CD4-positive, alpha-beta T cell treated with Interleukin-12 subunit alpha and Interleukin-12 subunit beta, for 1 hour (primary cell): ENCODE measurements around the gene LIPI.
"Not testable (repeated sequence)": the region's sequence is repeated elsewhere in the genome, so short reads cannot be mapped to it uniquely, and the experiment has no call there.

Experiments
- DNase-seq: peaks from one replicate; pipeline ENCODE4 v3.0.0-alpha.2; 2020

LIPI gene

GRCh38 chr21:14116080-14116481, 94.7 kb downstream of the LIPI start:
- no peak for DNase-seq

DNA sequence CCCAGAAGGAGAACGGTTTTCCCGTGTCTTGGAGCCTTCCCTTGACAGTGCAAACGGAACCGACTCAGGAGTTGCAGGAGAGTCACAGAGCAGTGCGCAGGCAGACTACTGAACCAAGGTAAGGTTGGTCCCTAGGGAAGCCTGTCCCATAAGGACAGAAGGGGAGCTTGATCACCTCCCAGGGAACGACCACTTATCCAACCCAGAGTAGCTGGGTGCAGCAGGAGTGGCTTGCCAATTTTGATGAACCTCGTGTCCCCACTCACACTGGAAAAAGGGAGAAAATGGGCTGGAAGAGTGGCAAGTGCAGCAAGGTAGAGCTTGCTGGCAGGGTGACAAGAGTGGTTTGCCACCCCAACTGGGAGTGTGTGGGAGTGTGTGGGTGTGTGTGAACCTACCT, 95.1 kb downstream of the LIPI start:
- DNase-seq = no peak

GRCh38 chr21:14114251-14114650, 96.5 kb downstream of the LIPI start:
- no peak for DNase-seq

- not testable (repeated sequence) for DNase-seq
Observed at GRCh38 chr21:14104564-14104963, 106.2 kb downstream of the LIPI start.

DNA sequence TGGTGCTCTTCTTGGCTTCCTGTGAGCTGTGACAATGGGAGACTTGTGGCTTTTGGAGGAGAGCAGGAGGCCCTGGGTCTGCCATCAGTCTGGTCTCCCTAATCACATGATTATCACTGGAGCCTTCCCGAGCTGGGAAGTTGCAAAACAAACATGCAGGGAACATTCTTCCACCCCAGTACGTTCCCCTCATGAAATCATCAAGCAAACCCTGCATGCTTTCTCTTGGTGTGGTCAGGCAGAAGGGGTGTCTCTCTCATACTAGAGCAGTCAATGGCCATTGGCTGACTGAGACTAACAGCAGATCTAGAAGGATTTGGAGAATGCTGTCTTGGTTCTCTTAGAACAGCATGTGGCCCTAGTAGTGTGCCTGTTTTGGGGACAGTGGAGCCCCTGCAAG, 111.2 kb downstream of the LIPI start:
- DNase-seq = no peak

GRCh38 chr21:14097881-14098499, 112.8 kb downstream of the LIPI start:
- no peak for DNase-seq

DNA sequence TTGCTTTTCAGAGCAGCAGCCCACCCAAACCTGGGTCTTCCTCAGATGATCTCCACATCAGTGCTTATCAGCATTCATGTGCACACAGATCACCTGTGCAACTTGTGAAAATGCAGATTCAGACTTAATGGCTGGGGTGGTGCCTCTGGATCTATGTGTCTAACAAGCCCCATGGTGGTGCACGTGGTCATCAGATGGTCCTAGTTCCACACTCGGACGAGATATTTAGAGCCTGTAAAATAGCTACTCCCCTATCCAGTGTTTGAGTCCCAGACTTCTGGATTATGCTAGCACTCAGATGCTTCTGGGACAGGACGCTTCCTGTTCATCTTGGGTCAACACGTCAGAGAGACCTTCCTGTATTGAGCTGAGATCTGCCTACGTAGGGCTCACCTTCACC, 114.2 kb downstream of the LIPI start:
- no peak for DNase-seq

GRCh38 chr21:14096172-14096571, 114.6 kb downstream of the LIPI start:
- no peak for DNase-seq

DNA sequence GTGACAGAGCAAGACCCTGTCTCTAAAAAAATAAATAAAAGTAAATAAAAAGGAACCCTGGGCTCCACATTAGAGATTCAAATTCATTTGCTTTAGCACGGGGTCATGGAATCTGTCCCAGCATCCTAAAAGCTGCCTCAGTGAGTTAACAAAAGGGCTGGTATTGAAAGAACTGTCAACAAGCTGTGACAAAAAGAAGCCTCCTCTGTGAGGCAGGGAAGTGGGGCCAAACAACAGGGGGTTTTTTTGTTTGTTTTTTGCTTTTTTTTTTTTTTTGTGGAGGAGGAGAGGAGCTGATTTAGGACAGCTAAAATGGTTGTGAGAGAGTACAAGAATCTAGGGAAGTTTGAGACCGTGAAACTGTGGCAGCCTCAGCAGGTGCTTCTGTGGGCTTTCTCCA, 115.7 kb downstream of the LIPI start:
- no peak for DNase-seq

GRCh38 chr21:14092834-14093560, 117.8 kb downstream of the LIPI start:
- no peak for DNase-seq

- DNase-seq = not testable (repeated sequence)
Observed at GRCh38 chr21:14090184-14090583, 120.6 kb downstream of the LIPI start.

- no peak for DNase-seq
Observed at GRCh38 chr21:14088391-14088790, 122.4 kb downstream of the LIPI start.

DNA sequence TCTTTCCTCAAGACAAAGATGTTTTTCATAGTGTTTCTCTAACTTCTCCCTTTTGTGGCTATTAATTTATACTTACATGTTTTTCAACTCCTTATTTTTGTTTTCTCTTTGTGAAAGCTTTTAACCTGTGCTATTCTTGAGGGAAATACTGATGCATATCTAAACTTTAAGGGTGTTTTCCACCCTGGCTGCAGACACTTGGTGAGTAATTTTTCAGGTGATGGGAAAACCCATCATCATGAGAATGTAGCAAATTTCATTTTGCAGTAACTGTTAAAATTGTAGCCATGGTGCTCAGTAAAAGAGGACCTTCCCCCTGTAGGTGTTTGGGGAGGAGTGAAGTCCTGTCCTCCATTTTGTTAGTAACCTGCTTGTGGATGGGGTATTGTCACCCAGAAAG, 124.2 kb downstream of the LIPI start:
- DNase-seq = no peak

DNA sequence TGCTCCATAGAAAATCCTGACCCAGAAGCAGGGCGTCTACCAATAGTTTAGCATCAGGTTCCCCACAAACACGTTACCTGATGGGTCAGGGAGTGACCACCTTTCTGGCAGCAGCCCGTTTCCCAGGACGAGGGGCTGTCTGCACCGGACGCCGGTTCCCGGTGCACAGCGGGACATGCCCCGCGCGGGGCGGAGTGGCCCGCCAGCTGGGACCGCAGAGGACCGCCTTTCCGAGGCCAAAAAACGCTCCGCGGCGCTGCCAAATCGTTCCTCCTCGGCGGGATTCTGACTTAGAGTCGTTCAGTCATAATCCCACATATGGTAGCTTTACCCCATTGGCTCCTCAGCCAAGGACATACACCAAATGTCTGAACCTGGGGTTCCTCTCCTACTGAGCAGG, 126.1 kb downstream of the LIPI start:
- DNase-seq = no peak

- no peak for DNase-seq
Observed at GRCh38 chr21:14084068-14084501, 126.7 kb downstream of the LIPI start.

DNA sequence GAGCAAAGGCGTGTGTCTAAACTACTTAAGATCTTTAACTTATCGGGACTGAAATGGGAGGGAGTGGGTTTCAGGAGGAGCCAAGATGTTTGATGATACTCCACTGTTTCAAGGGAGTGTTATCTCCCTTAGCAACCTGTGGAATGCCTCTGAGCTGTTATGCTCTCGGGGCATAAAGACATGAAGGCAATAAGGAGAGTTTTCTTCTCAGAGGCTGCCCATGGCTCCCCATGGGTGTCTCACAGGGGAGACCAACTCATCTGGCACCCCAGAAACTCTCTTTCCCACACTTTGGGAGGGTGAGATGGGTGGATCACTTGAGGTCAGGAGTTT, 130.0 kb downstream of the LIPI start:
- DNase-seq = no peak

DNA sequence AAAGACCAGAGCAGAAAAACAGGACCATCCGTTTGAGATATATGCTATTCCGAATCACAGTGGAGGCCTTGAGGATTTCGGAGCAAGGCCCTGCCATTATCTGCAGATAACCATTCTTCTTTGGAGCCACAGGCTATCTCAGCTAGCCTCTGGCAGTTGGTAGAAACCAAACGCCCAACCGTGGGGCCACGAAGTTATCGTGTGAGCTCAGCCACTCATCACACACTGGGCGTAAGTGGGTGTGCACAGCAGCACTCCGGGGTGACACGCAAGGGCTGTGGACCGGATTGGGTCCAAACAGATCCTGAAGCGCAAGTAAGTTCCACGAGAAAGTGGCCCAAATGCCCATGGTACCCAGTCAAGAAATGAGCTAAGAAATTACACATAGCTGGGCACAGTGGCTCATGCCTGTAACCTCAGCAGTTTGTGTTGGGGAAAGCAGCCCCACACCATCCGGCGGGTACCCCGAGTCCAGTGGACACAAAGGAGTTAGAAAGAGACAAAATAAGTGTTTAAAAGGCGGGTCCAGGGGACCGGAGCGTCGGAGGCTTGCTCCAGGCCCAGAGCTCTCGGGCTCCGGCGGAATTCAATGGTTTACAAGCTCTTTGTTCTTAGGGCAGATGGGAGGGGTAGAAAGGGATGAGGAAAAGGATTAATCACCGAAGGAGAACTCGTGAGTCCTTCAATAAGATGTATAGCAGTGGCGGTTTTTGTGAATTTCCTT, 130.6 kb downstream of the LIPI start:
- DNase-seq = no peak

- DNase-seq = no peak
Observed at GRCh38 chr21:14078746-14079375, 131.9 kb downstream of the LIPI start.

DNA sequence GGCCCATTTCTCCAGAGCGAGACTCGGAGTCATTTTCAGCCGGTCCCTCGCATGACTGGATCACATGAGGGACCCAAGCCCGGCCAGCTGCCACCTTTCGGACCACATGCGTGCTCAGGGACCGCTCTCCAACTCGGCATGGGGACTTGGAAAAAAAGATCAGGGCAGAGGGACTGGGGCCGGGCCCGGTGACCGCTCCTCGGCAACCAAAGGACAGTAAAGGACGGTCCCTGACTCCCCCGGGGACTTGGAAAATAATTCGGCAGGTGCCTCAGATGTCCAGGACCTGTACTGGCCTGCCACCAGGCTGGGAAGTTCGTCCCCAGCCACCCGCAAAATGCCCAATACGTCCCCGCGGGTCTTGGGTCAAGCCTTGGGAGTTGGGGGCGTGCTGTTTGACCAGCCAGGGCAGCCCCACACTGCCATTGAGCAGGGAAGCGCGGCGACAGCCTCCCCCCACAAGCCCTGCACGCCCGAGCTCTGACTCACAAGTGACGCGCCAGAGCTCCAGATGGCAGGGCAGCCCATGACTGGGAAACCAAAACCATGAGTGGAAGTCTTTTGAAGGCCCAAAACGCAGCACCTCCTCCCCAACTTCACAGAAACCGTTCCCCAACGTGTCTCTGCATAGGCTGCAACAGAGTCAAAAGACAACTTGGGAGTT, 134.5 kb downstream of the LIPI start:
- no peak for DNase-seq

DNA sequence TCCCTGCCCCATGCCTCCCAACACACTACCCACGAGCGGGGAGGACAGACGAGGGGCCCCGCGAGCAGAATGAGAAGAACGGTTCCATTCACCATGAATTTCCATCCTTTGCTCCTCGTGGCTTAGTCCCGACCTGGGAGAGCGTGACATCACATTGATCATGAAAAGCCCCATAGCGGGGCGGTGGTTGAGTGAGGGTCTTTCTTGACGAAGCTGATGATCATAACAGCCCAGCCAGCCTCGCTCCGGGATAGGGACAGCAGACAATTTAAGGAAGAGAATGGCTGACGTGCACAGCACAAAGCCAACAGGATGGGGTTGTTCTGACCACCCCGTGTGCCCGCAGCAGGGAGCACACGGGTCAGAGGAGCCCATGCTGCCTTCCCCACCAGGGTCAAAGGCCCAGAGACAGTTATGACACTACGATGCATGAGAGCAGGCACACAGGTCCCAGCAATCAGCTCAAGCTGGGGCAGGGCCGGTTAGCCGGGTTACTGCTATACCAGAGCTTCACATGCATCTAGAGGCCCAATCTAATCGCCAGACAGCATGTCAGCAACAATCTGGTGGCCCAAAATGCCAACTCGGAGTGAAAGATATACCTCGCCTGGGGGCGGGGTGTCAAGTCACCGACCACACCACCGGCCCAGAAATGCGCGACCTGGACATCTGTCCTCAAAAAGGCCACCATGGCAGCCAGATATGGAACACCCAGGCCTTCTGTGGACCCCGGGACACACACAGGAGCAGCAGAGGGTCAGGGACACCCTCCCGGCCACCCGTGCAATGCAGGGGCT, 135.2 kb downstream of the LIPI start:
- DNase-seq = no peak

DNA sequence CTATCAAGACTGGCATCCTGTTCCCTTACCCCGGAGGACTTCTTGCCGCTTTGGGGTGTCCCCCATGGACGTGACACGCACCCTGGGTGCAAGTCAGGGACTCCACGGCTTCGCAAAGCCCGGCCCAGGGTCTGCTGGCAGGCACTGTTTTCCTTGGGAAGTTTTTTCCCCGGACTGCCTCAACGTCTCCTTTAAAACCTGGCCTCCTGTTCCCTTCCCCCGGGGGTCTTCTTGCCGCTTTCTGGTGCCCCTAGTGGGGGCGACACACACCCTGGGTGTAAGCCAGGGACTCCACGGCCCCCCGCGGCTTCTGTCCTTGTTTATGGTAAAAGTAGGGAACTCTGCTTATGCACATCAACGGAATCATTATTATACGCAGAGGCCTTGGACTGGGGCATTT, 136.6 kb downstream of the LIPI start:
- no peak for DNase-seq

DNA sequence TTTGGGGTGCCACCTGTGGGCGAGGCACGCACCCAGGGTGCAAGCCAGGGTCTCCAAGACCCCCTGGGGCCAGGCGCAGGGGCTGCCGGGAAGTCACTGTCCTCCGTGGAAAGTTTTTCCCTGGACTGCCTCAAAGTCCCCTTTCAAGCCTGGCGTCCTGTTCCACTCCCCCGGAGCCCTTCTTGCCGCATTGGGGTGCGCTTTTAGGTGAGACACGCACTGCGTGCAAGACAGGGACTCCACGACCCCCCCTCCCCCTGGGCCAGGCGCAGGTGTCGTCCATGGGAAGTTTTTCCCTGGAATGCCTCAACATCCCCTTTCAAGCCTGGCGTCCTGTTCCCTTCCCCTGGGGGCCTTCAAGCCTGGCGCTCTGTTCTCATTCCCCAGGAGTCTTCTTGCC, 137.1 kb downstream of the LIPI start:
- no peak for DNase-seq
